MM.1S (cell line): ENCODE data around the gene TOMM6.
"Not testable (repeated sequence)": the region's sequence is repeated elsewhere in the genome, so short reads cannot be mapped to it uniquely, and the experiment has no call there.

ENCODE experiments used
- DNase-seq: peaks from one replicate; pipeline ENCODE4 v3.0.0-alpha.2; 2015
- H2AFZ ChIP-seq: fragments of 300-600 bp; sonication (generic); 2 replicates; pipeline ENCODE4 v1.6.0; 2016; ENCODE audit warnings: antibody characterized with exemption, low read length
- H3F3A ChIP-seq: fragments of 300-600 bp; sonication (generic); 2 replicates; pipeline ENCODE4 v1.6.1; 2016; ENCODE audit warnings: mild to moderate bottlenecking, antibody characterized with exemption, low read length, moderate library complexity, mixed read lengths; ENCODE audit not compliant: insufficient read depth
- H3K27ac ChIP-seq: fragments of 300-600 bp; sonication (generic); 2 replicates; pipeline ENCODE4 v1.5.1; 2016; ENCODE audit warnings: mild to moderate bottlenecking, low read length
- H3K27me3 ChIP-seq: fragments of 300-600 bp; sonication (generic); replicated peaks from 2 replicates; pipeline ENCODE4 v1.6.0; 2016; ENCODE audit warnings: low read length; ENCODE audit not compliant: insufficient read depth
- H3K36me3 ChIP-seq: fragments of 300-600 bp; sonication (generic); replicated peaks from 2 replicates; pipeline ENCODE4 v1.6.1; 2016; ENCODE audit warnings: mild to moderate bottlenecking, low read length, mixed read lengths; ENCODE audit not compliant: insufficient read depth
- H3K4me1 ChIP-seq: fragments of 300-600 bp; sonication (generic); 2 replicates; pipeline ENCODE4 v1.6.1; 2016; ENCODE audit warnings: low read length, mixed read lengths
- H3K4me2 ChIP-seq: fragments of 300-600 bp; sonication (generic); 2 replicates; pipeline ENCODE4 v1.6.0; 2016; ENCODE audit warnings: low read depth, low read length
- H3K4me3 ChIP-seq: fragments of 300-600 bp; sonication (generic); 2 replicates; pipeline ENCODE4 v1.5.1; 2016; ENCODE audit warnings: low read length, mixed read lengths
- H3K79me2 ChIP-seq: fragments of 300-600 bp; sonication (generic); 2 replicates; pipeline ENCODE4 v1.6.1; 2016; ENCODE audit warnings: mixed run types, low read length, mixed read lengths
- H3K9ac ChIP-seq: fragments of 300-600 bp; sonication (generic); 2 replicates; pipeline ENCODE4 v1.6.1; 2016; ENCODE audit warnings: low read length, mixed read lengths
- H3K9me2 ChIP-seq: fragments of 300-600 bp; sonication (generic); replicated peaks from 2 replicates; pipeline ENCODE4 v1.6.1; 2016; ENCODE audit warnings: mild to moderate bottlenecking, low read length, mixed read lengths; ENCODE audit not compliant: insufficient read depth
- H3K9me3 ChIP-seq: fragments of 300-600 bp; sonication (generic); replicated peaks from 2 replicates; pipeline ENCODE4 v1.6.1; 2016; ENCODE audit warnings: mild to moderate bottlenecking, low read length, mixed read lengths; ENCODE audit not compliant: insufficient read depth
- H4K20me1 ChIP-seq: fragments of 300-600 bp; sonication (generic); 2 replicates; pipeline ENCODE4 v1.6.1; 2016; ENCODE audit warnings: mild to moderate bottlenecking, low read length, moderate library complexity, mixed read lengths; ENCODE audit not compliant: insufficient read depth
- EZH2 ChIP-seq: fragments of 300-600 bp; sonication (generic); optimal IDR thresholded peaks from 2 replicates; pipeline ENCODE3; 2017; ENCODE audit warnings: low read depth, mild to moderate bottlenecking, antibody characterized with exemption, low read length, mixed read lengths
- EZH2phosphoT487 ChIP-seq: fragments of 300-600 bp; sonication (generic); IDR thresholded peaks from 2 replicates; pipeline ENCODE4 v1.6.1; 2018; ENCODE audit warnings: antibody characterized with exemption, low read length
- TF ChIP-seq, protein P1 (sequence below): fragments of 300-600 bp; sonication (generic); IDR thresholded peaks from 2 replicates; pipeline ENCODE4 v1.5.1; 2016; ENCODE audit warnings: antibody characterized with exemption, low read length, mixed read lengths

Gene TOMM6

DNA sequence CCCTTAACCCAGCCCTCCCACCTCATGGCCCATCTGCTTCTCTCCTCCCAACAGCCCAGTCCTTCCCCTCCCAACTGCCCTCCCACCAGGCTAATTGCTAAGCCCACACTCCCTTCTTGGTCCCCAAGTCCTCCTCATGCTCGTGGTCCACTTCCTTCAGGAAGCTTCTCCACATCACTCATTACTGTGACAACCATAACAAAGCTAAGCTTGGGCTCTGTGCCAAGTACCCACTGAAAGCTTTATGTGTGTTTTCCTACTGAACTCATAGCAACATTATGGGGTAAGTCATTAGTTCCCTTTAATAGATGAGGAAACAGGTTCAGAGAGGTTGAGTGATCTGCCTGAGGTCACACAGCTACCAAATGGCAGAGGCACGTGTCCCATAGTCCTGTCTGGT, 24.0 kb upstream of the TOMM6 start:
- H3K9ac ChIP-seq = no peak overlapping the region
- no peaks in the 10 kb centered on the region for H3K79me2 ChIP-seq
- no peak for DNase-seq
- no peaks in the 10 kb centered on the region for H4K20me1 ChIP-seq
- H3K9me3 ChIP-seq = no peaks in the 10 kb centered on the region
- H3K4me1 ChIP-seq = peaks cover 5% of the 10 kb centered on the region; the same call in 1 of the 2 replicates
- 0 out of 2 replicates have a peak, but pooled peaks cover 3% of the 10 kb centered on the region for H3K27me3 ChIP-seq
- H3K9me2 ChIP-seq = no peaks in the 10 kb centered on the region
- H2AFZ ChIP-seq = no peak overlapping the region
- no peaks in the 10 kb centered on the region for H3K36me3 ChIP-seq
- H3K4me3 ChIP-seq = no peak overlapping the region
- no peak overlapping the region for H3K4me2 ChIP-seq
- H3K27ac ChIP-seq = no peak overlapping the region
- TF ChIP-seq, protein P1, sequence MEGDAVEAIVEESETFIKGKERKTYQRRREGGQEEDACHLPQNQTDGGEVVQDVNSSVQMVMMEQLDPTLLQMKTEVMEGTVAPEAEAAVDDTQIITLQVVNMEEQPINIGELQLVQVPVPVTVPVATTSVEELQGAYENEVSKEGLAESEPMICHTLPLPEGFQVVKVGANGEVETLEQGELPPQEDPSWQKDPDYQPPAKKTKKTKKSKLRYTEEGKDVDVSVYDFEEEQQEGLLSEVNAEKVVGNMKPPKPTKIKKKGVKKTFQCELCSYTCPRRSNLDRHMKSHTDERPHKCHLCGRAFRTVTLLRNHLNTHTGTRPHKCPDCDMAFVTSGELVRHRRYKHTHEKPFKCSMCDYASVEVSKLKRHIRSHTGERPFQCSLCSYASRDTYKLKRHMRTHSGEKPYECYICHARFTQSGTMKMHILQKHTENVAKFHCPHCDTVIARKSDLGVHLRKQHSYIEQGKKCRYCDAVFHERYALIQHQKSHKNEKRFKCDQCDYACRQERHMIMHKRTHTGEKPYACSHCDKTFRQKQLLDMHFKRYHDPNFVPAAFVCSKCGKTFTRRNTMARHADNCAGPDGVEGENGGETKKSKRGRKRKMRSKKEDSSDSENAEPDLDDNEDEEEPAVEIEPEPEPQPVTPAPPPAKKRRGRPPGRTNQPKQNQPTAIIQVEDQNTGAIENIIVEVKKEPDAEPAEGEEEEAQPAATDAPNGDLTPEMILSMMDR = no peak
- TF ChIP-seq EZH2phosphoT487 (no peak), EZH2 (no peak)
- H3F3A ChIP-seq = no peaks in the 10 kb centered on the region

DNA sequence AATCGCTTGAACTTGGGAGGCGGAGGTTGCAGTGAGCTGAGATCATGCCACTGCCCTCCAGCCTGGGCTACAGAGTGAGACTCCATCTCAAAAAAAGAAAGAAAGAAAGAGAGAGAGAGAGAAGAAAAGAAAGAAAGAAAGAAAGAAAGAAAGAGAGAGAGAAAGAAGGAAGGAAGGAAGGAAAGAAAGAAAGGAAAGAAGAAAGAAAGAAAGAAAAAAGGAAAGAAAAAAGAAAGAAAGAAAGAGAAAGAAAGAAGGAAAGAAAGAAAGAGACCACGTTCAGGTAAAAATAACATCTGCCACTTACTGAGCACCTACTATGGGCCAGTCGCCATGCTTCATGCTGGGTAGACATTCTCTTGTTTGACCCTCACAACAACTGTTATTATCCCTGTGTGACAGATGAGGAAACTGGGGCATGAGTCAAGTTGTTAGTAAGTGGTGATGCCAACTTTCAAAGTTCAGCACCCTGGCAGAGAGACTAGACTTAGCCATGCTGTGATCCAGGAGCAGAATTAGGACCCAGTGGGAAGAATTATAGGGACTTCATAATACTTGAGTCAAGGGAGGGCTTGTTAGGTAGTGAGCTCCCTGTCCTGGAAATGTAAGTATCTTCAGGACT, 21.3 kb upstream of the TOMM6 start:
- peaks cover 14% of the 10 kb centered on the region for H3K4me1 ChIP-seq
- not testable (repeated sequence) for H3K4me3 ChIP-seq, H3K27me3 ChIP-seq, H3K4me2 ChIP-seq, H3K9me3 ChIP-seq, H3K9ac ChIP-seq, H3F3A ChIP-seq, H4K20me1 ChIP-seq, DNase-seq, H2AFZ ChIP-seq, H3K36me3 ChIP-seq, H3K27ac ChIP-seq, H3K9me2 ChIP-seq, H3K79me2 ChIP-seq

DNA sequence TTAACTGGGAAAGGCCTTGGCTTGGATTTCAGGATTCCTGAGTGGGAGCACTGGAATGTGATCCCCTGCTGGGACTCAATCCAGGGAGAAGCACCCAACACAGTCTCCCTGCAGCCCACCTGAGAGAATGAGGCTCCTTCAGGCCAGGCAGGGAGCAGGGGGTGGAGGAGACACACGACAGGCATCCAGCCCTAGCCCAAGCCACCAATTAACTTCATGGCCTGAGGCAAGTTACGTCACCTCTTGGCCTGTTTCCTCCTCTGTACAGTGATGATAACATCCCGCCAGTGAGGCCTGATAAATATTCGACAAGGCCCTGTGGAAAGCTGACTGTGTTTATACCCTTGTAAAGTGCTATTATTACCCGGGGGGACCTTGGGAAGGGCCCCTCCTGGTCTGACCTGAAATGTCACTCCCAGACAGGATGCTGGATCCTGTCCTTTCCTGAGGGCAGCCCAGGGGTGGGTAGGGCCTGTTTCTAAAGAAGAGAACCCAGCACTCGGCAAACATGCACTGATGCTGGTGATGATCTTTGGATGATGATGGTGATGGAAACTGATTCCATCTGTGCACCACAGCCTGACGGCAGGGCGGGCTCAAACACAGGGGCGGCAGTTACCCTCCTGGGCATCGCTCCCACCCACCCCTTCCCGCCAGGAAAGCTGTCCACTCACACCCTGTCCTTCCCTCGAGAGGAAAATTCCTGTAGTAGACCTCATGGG, 20.2 kb upstream of the TOMM6 start:
- H4K20me1 ChIP-seq = no peaks in the 10 kb centered on the region
- TF ChIP-seq EZH2phosphoT487 (no peak), EZH2 (no peak)
- TF ChIP-seq, protein P1 = no peak
- DNase-seq = no peak
- no peaks in the 10 kb centered on the region for H3K79me2 ChIP-seq
- no peaks in the 10 kb centered on the region for H3K36me3 ChIP-seq
- no peaks in the 10 kb centered on the region for H3F3A ChIP-seq
- H3K9me2 ChIP-seq = no peaks in the 10 kb centered on the region
- H3K27me3 ChIP-seq = no peaks in the 10 kb centered on the region
- no peak overlapping the region for H3K4me3 ChIP-seq
- no peaks in the 10 kb centered on the region for H3K9me3 ChIP-seq
- H2AFZ ChIP-seq = no peak overlapping the region
- H3K4me2 ChIP-seq = no peak overlapping the region
- H3K4me1 ChIP-seq = peaks cover 14% of the 10 kb centered on the region
- H3K9ac ChIP-seq = no peak overlapping the region
- no peak overlapping the region for H3K27ac ChIP-seq
